Measurements from ENCODE around the gene SLIT3.

SLIT3 gene

DNA sequence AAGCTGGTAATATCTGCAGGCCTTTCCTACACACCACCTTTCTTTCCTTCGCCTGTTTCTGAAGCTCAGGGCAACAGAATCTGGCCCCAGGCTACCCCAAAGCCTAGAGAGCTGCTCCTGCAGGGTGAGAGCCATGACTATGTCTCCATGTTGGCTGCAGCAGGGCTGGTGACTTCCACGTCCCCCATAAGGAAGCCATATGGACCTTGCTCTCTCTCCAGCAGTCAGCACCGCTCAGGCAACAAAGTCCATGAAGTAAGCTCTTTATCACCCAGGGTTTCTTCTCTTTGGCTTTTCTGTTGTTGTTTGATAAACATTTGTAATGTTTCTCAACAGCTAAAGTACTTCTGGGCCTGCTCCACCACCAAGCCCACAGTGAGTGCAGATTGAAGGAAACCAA, 125.2 kb downstream of the SLIT3 start:
- TF ChIP-seq GATA3 (IDR thresholded peaks at IDR 0.05; ENCODE audit: low read depth, low read length) (no peak), GATA2 (IDR thresholded peaks at IDR 0.05; ENCODE audit: low read depth, low read length) (no peak)

DNA sequence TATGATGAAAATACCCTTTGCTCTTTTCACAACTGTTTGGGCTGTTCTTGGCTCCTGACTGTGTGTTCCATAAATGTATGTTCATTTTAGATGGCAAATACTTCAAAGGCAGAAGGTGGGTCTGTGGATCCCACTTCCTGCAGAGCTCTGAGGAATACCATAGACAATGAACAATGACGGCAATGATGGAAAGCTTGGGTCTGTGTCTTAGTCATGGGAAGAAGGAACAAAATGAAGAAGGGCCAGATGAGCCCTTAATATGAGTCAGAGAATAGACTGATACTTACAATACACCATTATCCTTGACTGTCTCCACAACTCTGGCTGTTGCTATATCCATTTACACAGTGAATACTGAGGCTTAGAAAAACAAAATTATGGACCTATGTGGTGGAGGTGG, 126.0 kb downstream of the SLIT3 start:
- no peak for TF ChIP-seq GATA2 (IDR thresholded peaks at IDR 0.05; ENCODE audit: low read depth, low read length)
- no peak for TF ChIP-seq GATA3 (IDR thresholded peaks at IDR 0.05; ENCODE audit: low read depth, low read length)

DNA sequence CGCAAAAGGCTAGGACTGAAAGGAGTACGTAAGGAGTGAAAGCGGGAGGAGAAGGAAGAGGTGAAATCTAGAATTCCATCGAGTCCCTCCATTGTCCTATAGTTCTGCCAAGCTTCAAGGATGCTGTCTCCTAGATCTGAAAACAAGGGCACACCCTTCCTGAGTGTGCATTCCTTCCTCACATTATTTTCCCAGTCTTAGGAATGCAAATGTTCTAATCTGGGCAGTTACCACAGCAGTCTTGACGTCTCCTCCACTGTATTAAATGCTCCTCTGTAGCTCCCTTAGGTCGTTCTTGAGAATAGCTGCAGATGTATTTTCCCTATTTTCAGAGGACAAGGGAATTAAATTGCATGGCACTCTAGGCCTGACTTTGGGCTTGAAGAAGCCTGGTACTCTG, 127.6 kb downstream of the SLIT3 start:
- TF ChIP-seq GATA2 (IDR thresholded peaks at IDR 0.05; ENCODE audit: low read depth, low read length) (no peak), GATA3 (IDR thresholded peaks at IDR 0.05; ENCODE audit: low read depth, low read length) (no peak)

DNA sequence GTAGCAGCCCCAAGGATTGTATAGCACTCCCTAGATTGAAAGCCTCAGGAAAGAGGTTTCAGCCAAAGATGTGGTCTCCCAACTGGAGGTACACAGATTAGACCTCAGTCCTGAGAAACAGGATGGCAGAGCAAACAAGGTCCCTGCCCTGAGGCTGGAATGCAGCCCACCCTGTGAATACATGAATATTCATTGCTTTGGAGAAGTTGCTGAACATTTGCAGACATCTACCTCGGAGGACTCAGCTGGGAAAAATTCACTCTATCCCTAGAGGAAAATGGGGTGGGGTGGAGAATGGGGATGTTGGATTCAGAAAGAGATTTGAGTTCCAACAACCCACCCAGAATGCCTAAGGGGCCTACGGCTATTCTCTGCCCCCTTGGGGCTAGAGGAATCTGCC, 129.4 kb downstream of the SLIT3 start:
- TF ChIP-seq GATA2 (IDR thresholded peaks at IDR 0.05; ENCODE audit: low read depth, low read length): no peak
- no peak for TF ChIP-seq GATA3 (IDR thresholded peaks at IDR 0.05; ENCODE audit: low read depth, low read length)

- TF ChIP-seq GATA3 (IDR thresholded peaks at IDR 0.05; ENCODE audit: low read depth, low read length) (no peak), GATA2 (IDR thresholded peaks at IDR 0.05; ENCODE audit: low read depth, low read length) (no peak)
These were observed 131.2 kb downstream of the SLIT3 start for GRCh38 chr5:169169783-169170182.

GRCh38 chr5:169168280-169168679, 132.7 kb downstream of the SLIT3 start:
- TF ChIP-seq GATA3 (IDR thresholded peaks at IDR 0.05; ENCODE audit: low read depth, low read length) (no peak), GATA2 (IDR thresholded peaks at IDR 0.05; ENCODE audit: low read depth, low read length) (no peak)

DNA sequence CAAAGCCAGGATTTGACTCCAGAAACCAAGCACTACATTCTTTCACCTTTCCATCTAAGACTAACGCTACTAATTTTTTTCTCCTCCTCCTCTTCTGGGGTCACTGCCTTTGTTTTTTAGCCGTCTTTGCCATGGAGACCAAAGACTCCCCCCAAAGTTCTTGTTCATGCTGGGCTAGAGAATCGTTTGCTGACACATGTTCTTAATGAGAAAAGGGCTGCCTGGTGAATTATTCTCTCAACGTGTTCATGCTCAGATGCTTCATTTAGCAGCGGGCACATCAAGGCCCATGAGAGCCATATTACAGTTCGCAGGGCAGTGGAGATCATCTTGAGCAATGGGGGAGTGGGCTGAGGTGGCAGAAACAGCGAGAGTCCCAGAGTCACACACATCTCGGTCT, 134.9 kb downstream of the SLIT3 start:
- TF ChIP-seq GATA2 (IDR thresholded peaks at IDR 0.05; ENCODE audit: low read depth, low read length) (no peak), GATA3 (IDR thresholded peaks at IDR 0.05; ENCODE audit: low read depth, low read length) (no peak)

GRCh38 chr5:169165052-169165451, 135.9 kb downstream of the SLIT3 start:
- no peak for TF ChIP-seq GATA2 (IDR thresholded peaks at IDR 0.05; ENCODE audit: low read depth, low read length)

DNA sequence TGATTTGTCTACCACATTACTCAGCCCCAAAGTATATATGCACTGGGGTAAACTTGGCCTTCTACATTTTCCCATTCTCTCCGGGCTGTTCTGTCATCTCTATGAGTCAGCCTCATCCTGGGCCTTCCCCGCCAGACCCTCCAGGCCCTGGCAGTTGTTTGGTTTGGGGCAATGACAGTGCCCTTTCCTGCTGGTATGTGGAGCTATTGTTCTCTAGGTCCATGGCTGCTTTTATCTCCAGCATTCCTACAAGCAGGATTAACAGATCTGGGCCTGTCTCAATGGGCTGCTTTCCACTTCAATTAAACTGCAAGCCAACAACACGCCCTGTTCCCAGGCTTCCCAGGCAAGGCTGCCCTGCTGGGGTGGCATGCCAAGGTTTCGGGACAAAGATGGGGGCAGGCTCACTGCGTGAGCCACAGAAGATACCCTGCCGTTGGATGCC, 136.4 kb downstream of the SLIT3 start:
- TF ChIP-seq GATA2 (IDR thresholded peaks at IDR 0.05; ENCODE audit: low read depth, low read length): no peak
- TF ChIP-seq GATA3 (IDR thresholded peaks at IDR 0.05; ENCODE audit: low read depth, low read length): no peak

- TF ChIP-seq GATA2 (IDR thresholded peaks at IDR 0.05; ENCODE audit: low read depth, low read length) (no peak), GATA3 (IDR thresholded peaks at IDR 0.05; ENCODE audit: low read depth, low read length) (no peak)
These were observed 138.5 kb downstream of the SLIT3 start for GRCh38 chr5:169162407-169162806.

- TF ChIP-seq GATA2 (IDR thresholded peaks at IDR 0.05; ENCODE audit: low read depth, low read length) (no peak), GATA3 (IDR thresholded peaks at IDR 0.05; ENCODE audit: low read depth, low read length) (no peak)
These were observed 139.8 kb downstream of the SLIT3 start for GRCh38 chr5:169161022-169161680.

DNA sequence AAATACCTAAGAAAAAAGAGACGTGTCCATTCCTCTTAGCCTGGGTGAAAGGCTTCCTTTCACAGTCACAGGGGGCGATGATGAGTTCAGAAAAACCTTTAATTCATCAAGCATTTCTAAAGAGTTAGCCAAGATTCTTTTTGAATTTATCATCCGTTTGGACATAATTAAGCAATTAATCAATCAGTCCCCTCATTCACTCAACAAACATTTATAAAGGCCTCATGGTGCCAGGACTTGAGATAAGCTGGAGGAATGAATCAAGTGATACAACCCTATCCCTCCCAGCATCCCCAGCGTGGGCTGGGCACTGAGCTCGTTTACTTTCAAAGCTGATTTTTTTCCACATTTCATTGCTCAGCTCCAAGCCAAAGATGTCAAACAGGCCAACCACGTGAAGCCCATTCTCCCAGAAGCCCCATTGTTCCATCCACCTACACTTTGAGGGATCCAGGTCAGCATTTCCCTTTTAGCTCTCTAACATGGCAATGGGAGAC, 140.5 kb downstream of the SLIT3 start:
- no peak for TF ChIP-seq GATA2 (IDR thresholded peaks at IDR 0.05; ENCODE audit: low read depth, low read length)
- no peak for TF ChIP-seq GATA3 (IDR thresholded peaks at IDR 0.05; ENCODE audit: low read depth, low read length)

DNA sequence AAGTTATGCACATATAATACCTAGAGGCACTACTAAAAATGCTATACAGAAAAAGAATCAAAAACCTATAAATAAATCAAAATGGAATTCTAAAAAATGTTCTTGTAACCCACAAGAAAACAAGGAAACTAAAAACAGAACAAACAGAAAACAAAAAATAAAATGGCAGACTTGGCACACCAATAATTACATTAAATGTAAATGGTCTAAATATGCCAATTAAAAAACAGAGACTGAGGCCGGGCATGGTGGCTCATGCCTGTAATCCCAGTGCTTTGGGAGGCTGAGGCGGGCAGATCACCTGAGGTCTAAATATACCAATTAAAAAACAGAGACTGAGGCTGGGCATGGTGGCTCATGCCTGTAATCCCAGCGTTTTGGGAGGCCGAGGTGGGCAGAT, 142.2 kb downstream of the SLIT3 start:
- TF ChIP-seq GATA2 (IDR thresholded peaks at IDR 0.05; ENCODE audit: low read depth, low read length) (no peak), GATA3 (IDR thresholded peaks at IDR 0.05; ENCODE audit: low read depth, low read length) (no peak)

GRCh38 chr5:169157064-169157463, 143.9 kb downstream of the SLIT3 start:
- no peak for TF ChIP-seq GATA3 (IDR thresholded peaks at IDR 0.05; ENCODE audit: low read depth, low read length)
- no peak for TF ChIP-seq GATA2 (IDR thresholded peaks at IDR 0.05; ENCODE audit: low read depth, low read length)

DNA sequence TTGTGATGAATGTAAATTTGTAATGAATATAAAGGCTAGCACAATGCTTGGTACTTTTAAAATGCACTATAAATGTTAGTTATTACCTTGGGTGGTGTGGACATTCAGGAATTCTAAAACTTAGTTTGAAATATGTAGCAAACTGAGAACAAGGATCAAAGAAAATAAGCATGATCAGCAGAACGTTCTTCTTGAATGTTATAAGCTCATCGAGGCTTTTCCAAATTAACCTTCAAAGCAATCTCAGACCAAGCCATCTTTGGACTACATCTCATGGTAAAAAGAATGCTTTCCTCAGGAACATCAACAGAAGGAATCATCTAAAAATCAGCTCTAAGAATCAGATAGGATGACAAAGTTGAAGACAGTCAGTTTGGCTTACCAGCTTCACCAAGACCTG, 146.3 kb downstream of the SLIT3 start:
- TF ChIP-seq GATA2 (IDR thresholded peaks at IDR 0.05; ENCODE audit: low read depth, low read length): no peak
- TF ChIP-seq GATA3 (IDR thresholded peaks at IDR 0.05; ENCODE audit: low read depth, low read length): no peak

DNA sequence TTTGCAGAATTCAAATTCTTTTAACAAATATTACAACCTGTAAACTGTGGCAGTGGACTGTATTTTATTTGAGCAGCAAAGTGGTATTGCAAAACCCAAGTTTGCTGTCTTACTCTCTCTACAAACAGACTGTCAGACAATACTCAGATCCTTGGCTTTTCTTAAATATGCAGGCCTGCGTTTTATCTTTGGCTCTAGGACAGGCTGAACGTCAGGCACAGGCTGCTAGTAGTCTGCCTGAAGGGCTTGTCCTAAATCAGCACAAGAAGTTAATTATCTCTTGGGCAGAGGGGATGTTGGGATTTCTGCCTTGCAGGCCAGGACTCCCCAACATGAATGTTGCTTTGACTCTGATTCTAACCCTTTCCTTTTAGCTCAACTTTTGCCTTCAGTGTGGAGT, 147.5 kb downstream of the SLIT3 start:
- TF ChIP-seq GATA3 (IDR thresholded peaks at IDR 0.05; ENCODE audit: low read depth, low read length) (no peak), GATA2 (IDR thresholded peaks at IDR 0.05; ENCODE audit: low read depth, low read length) (peak; percentile 8; the same call in 1 of the 2 replicates)

All from SH-SY5Y (cell line).